ENCODE data around the gene UPK3BL2.
"Not testable (repeated sequence)": the region's sequence is repeated elsewhere in the genome, so short reads cannot be mapped to it uniquely, and the experiment has no call there.

Gene UPK3BL2

GRCh38 chr7:102543596-102543995 is at the start of gene UPK3BL2:
Gene UPK3BL2, minus strand, starts transcription at chr7:102543696. Its CDS starts 60 bp downstream, at chr7:102543636.
- DNase-seq, result not testable (repeated sequence)

GRCh38 chr7:102592477-102593019 is 49.1 kb upstream of the UPK3BL2 start:
- peak; percentile 42 for DNase-seq

GRCh38 chr7:102589857-102590256 is 46.4 kb upstream of the UPK3BL2 start:
- not testable (repeated sequence) for DNase-seq

GRCh38 chr7:102583495-102583894 is 40.0 kb upstream of the UPK3BL2 start:
- DNase-seq, result not testable (repeated sequence)

- DNase-seq, result not testable (repeated sequence)
These were observed 38.2 kb upstream of the UPK3BL2 start for GRCh38 chr7:102581722-102582121.

GRCh38 chr7:102578486-102578885 is 35.0 kb upstream of the UPK3BL2 start:
- not testable (repeated sequence) for DNase-seq

GRCh38 chr7:102577315-102578240 is 34.1 kb upstream of the UPK3BL2 start:
- DNase-seq, result not testable (repeated sequence)

- not testable (repeated sequence) for DNase-seq
These were observed 32.9 kb upstream of the UPK3BL2 start for GRCh38 chr7:102576363-102576762.

- DNase-seq, result not testable (repeated sequence)
These were observed 31.1 kb upstream of the UPK3BL2 start for GRCh38 chr7:102574607-102575006.

- DNase-seq, result peak; percentile 100
These were observed 29.1 kb upstream of the UPK3BL2 start, which contains the start of gene POLR2J3 for GRCh38 chr7:102572261-102573239. Gene POLR2J3, minus strand, starts transcription at chr7:102572583. Its CDS starts 62 bp downstream, at chr7:102572521.

- DNase-seq, result not testable (repeated sequence)
These were observed 25.1 kb upstream of the UPK3BL2 start for GRCh38 chr7:102568620-102569019.

GRCh38 chr7:102550808-102551422 is 7.4 kb upstream of the UPK3BL2 start, which contains the start of gene SPDYE2:
Gene SPDYE2, plus strand, starts transcription at chr7:102551226. Its CDS starts 2,030 bp downstream, at chr7:102553256.
- not testable (repeated sequence) for DNase-seq

GRCh38 chr7:102546353-102546752 is 2.9 kb upstream of the UPK3BL2 start:
- DNase-seq, result peak; percentile 5

- DNase-seq, result not testable (repeated sequence)
These were observed 1.8 kb upstream of the UPK3BL2 start for GRCh38 chr7:102545288-102545687.

- DNase-seq, result not testable (repeated sequence)
These were observed 876 bp upstream of the UPK3BL2 start for GRCh38 chr7:102544372-102544771.

- not testable (repeated sequence) for DNase-seq
These were observed 725 bp downstream of the UPK3BL2 start for GRCh38 chr7:102542771-102543170.

- not testable (repeated sequence) for DNase-seq
These were observed 1.4 kb downstream of the UPK3BL2 start for GRCh38 chr7:102542083-102542482.

GRCh38 chr7:102540604-102541003 is 2.9 kb downstream of the UPK3BL2 start:
- DNase-seq, result not testable (repeated sequence)

GRCh38 chr7:102535062-102535615 is 8.4 kb downstream of the UPK3BL2 start:
- not testable (repeated sequence) for DNase-seq

GRCh38 chr7:102532127-102532526 is 11.4 kb downstream of the UPK3BL2 start:
- not testable (repeated sequence) for DNase-seq

GRCh38 chr7:102531583-102531982 is 11.9 kb downstream of the UPK3BL2 start:
- DNase-seq, result not testable (repeated sequence)
